ENCODE data around the gene S100A9.
"Not testable (repeated sequence)": the region's sequence is repeated elsewhere in the genome, so short reads cannot be mapped to it uniquely, and the experiment has no call there.

S100A9 gene

GRCh38 chr1:153345187-153346076 is 12.2 kb upstream of the S100A9 start:
- no peak for DNase-seq

DNA sequence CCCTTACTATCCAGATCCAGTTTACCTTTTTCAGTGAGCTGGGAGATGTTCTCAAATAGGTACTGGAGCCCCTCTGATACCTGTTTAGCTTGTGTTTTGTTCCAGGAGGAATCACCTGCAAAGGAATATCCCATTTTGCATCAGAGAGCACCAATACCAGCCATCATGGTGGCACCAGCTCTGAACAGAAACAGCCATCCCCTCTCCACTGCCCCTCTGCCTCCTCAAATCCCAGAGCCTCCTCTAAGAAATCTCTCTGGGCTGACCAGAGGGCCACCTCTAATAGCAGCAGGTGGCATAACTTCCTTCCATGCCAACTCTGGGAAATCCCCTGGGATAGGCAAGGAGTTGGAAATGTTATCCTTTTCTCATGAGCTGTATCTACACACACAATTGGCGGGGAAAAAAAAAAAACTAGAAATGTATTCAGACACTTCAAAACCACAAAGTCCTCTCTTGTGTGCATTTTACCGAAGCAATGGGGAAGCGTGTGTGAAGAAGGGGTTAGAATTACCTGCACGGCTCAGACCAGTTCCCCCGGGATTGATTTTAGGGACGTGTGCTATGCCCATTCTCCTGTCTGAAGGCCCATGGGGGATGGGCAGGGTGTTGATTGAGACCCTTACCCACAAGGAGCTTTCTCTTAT is 11.5 kb upstream of the S100A9 start:
- no peak for DNase-seq

DNA sequence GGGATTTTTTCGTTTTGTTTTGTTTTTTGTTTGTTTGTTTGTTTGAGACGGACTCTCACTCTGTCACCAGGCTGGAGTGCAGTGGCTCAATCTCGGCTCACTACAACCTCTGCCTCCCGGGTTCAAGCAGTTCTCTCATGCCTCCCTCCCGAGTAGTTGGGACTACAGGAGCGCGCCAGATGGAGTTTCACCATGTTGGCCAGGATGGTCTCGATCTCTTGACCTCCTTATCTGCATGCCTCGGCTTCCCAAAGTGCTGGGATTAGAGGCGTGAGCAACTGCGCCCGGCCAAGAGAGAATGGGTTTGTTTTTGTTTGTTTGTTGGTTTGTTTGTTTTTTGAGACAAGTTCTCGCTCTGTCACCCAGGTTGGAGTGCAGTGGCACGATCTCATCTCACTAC is 10.6 kb upstream of the S100A9 start:
- not testable (repeated sequence) for DNase-seq

- DNase-seq: no peak
These were observed 9.8 kb upstream of the S100A9 start for GRCh38 chr1:153347856-153348255.

- DNase-seq: no peak
These were observed 8.9 kb upstream of the S100A9 start, which contains the start of gene PGLYRP4 for GRCh38 chr1:153348511-153349362. TSS of gene PGLYRP4 (minus strand) at chr1:153348841. CDS start at chr1:153347932, 909 bp downstream.

DNA sequence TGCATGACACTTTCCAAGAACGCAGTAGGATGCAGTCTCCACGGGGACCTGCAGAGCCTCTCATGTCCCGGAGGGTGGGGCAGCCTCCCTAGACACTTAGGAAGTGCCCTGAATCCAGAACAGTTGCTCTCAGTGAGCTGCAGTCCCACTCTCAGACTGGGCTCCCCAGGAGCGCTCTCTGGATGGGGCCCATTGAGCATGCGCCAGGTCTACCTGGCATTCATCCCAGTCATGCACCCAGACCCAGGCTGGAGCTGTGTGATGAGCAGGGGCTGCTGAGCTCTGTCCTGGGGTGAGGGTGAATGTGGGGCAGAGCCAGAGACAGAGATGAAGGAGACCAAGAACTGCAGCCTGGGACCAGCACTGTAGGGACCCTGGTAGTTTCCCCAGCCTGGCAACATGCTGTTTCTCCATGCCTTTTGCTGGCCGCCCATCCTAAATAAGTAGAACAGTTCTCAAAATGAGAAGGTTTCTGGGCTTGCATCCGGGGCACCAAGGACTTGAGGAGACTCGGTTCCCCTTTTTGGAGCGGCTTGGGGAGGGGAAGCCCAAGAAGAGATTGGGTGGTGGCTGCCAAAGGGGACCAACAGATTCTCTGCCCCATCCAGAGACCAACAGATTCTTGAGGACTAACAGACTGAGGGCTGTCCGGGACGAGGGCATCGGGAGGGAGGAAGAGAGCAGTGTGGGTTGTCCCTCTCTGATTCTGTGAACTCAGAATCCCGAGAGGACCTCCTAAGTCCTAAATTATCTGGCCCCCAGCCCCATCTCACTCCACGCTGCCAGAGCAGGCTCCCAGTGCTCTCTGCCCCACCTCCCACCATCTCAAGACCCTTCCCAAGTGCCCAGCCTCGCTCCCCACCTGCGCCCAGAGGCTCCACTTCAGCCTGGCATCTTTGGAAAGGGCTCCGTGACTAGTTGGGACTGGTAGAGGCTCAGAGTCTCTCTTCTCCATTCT is 8.0 kb upstream of the S100A9 start:
- DNase-seq: no peak

- DNase-seq: no peak
These were observed 7.2 kb upstream of the S100A9 start for GRCh38 chr1:153350321-153350957.

GRCh38 chr1:153352523-153352922 is 5.1 kb upstream of the S100A9 start:
- DNase-seq: no peak

- peak; percentile 66 for DNase-seq
These were observed 4.3 kb upstream of the S100A9 start for GRCh38 chr1:153353226-153353947.

GRCh38 chr1:153354515-153355193 is 3.0 kb upstream of the S100A9 start:
- no peak for DNase-seq

DNA sequence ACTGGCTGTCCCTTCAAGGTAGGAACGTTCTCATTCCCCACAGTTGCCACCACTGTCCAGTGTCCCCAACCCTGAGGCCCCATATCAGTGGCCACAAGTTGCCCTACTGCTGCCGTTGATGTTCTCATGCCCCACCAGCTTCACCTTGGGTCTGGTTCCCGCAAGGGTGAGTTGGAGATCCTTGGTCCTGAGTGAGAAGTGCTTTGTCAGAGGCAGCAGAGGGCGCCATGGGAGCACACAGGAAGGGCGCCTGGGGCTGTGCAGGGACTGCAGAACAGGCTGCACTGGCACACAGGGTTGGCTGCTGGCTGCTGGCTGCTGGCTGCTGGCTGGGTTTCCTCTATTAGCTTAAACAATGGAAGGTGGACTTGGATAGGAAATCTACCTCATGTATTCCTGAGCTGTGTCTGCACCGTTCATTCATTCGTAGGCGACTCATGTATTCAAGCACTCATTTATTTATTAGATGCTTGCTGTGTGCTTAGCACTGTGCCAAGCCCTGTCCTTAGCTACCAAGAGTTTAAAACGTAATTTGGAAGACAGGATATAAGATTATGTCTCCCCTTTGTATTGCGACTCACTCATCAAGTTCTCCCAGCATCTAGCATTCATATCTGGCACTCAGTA is 2.1 kb upstream of the S100A9 start:
- DNase-seq: peak; percentile 73

GRCh38 chr1:153356392-153357075 is 1.1 kb upstream of the S100A9 start:
- DNase-seq: no peak

DNA sequence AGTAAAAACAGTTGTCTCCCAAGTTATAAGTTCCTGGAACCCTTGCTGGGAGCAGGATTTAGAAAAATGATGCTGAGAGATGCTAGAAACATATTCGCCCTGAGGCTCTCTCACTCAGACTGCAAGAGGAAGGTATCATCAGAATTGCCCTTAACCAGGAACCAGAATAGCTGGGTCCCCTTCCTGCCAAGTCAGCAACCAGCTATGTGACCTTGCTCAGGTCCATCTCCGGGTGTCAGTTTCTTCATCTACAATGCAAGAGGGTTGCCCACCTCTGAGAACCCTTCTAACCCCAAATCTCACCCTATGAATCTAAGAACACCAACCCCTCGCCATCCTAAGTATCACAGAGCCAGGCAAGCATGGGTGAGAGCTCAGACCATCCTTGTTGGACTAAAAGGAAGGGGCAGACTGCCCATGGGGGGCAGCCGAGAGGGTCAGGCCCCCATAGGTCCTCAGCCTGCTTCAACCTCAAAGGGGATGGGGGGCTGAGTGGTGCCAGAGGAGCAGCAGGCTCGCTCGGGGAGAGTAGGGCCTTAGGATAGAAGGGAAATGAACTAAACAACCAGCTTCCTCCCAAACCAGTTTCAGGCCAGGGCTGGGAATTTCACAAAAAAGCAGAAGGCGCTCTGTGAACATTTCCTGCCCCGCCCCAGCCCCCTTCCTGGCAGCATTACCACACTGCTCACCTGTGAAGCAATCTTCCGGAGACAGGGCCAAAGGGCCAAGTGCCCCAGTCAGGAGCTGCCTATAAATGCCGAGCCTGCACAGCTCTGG is 390 bp upstream of the S100A9 start:
- DNase-seq: no peak

DNA sequence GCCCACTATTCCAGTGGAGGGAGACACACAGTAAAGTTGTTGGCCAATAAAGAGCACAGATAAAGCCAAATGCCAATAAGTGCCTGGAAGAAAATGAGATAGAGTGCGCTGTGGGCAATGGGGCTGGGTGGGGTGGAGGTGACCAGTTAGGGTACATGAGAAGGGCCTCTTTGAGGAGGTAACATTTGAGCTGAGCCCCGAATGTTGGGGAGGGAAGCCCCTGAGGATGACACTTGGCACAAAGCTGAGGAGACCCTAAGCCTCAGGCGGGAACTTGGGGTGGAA is 979 bp downstream of the S100A9 start:
- no peak for DNase-seq

DNA sequence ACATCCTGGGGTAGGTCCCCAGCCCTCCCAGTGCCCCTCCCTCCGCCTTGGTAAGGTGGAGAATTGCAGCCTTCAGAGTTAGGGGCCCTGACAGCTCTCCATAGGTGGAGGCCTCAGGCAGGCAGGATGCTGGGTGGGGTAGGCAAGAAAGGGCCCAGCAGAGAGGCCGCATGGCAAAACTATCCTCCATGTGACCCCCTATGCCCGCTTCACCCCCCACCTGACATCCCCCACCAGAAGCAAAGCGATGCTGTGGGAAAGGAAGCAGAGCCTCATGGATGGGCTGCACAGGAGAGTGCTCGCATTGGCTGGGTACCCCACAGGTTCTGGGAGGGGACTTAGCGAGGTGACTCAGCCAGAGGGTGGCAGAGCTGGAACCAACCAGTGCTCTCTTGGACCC is 1.6 kb downstream of the S100A9 start:
- DNase-seq: no peak

DNA sequence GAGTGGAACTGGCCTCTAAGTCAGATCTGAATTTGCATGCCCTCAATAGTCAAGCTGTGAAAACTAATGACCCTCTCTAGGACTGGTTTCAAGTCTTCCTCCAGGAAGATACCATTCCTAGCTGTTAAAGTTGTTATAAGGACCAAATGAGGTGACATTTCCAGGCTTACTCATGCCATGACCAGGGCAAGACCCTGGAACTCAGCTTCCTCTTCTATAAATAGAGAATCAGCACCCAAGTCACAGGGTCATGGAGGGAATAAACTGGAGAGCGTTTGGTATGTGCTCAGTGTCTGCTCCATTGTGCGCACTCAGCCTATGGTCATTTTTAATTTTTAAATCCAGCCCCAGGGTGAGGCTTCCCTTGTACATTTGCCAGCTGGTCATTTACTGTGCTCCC is 2.5 kb downstream of the S100A9 start:
- no peak for DNase-seq

GRCh38 chr1:153360592-153361479 is 3.2 kb downstream of the S100A9 start:
- no peak for DNase-seq
